GM23248 (cell line): Measurements from ENCODE around the gene ST8SIA1.

ENCODE experiments used
- EZH2 ChIP-seq: fragments of 200-600 bp; sonication (generic); IDR thresholded peaks from 2 replicates; pipeline ENCODE4 v1.6.1; 2018; ENCODE audit warnings: antibody characterized with exemption, mild to moderate bottlenecking; ENCODE audit not compliant: insufficient read depth, poor library complexity, severe bottlenecking
- EZH2phosphoT487 ChIP-seq: fragments of 200-600 bp; sonication (generic); IDR thresholded peaks from 2 replicates; pipeline ENCODE4 v1.6.1; 2018; ENCODE audit warnings: antibody characterized with exemption, moderate library complexity, mild to moderate bottlenecking, low read depth; ENCODE audit not compliant: insufficient read depth

DNA sequence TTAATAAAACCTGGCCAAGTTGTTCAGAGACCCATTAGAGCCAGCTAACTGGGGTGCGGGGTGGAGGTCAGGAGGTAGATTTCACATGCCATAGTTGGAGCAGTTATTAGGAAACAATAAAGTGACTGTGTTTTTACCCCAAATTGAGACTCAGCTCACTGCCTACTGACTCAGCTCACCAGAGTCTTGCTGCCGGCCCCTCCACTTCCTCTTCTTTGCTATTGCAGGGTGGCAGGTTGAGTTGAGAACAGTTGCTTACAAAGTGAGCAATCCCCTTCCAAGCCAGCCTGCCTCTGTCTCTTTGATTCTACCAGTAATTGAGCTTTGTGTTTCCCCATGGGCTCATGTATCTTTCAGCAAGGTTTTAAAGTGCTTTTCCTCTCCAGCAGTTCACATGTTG is 12.9 kb downstream of the ST8SIA1 start:
- TF ChIP-seq EZH2 (no peak), EZH2phosphoT487 (no peak)
